ENCODE results near the gene LIN9.
A peak's percentile ranks its signal among the peaks of the same experiment; 100 is the strongest.

Gene LIN9

DNA sequence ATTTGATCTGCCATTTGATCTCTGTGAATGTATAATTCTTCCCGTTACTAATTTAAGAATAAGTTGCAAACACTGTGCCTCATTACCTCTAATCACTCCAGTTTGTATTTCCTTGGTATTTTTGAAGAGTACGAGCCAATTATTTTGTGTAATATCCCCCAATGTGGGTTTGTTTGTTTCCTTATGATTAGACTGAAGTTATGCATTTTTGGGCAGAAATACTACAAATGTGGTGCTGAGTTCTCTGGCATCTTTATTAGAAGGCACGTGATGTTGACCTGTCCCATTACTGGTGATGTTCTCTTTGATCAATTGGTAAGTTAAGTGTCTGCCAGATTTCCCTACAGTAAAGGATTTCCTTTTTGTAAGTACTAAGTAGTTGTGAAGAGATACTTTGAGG, 75.2 kb downstream of the LIN9 start:
- H3K27me3 ChIP-seq (ENCODE audit: control insufficient read depth, insufficient read depth, low read length), result no peaks in the 10 kb centered on the region
- no peak overlapping the region for H3K27ac ChIP-seq
- H2AFZ ChIP-seq, result no peak overlapping the region
- no peaks in the 10 kb centered on the region for H3K36me3 ChIP-seq (ENCODE audit: control insufficient read depth, insufficient read depth, low read length)
- no peaks in the 10 kb centered on the region for H3K79me2 ChIP-seq
- TF ChIP-seq, protein P1, sequence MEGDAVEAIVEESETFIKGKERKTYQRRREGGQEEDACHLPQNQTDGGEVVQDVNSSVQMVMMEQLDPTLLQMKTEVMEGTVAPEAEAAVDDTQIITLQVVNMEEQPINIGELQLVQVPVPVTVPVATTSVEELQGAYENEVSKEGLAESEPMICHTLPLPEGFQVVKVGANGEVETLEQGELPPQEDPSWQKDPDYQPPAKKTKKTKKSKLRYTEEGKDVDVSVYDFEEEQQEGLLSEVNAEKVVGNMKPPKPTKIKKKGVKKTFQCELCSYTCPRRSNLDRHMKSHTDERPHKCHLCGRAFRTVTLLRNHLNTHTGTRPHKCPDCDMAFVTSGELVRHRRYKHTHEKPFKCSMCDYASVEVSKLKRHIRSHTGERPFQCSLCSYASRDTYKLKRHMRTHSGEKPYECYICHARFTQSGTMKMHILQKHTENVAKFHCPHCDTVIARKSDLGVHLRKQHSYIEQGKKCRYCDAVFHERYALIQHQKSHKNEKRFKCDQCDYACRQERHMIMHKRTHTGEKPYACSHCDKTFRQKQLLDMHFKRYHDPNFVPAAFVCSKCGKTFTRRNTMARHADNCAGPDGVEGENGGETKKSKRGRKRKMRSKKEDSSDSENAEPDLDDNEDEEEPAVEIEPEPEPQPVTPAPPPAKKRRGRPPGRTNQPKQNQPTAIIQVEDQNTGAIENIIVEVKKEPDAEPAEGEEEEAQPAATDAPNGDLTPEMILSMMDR (IDR thresholded peaks at IDR 0.05), result no peak
- H3K9me3 ChIP-seq (ENCODE audit: control insufficient read depth, low read length), result no peaks in the 10 kb centered on the region
- H3K4me3 ChIP-seq (ENCODE audit: low read depth, low read length), result no peak overlapping the region
- H3K9ac ChIP-seq, result no peak overlapping the region
- H3K4me2 ChIP-seq (ENCODE audit: low read length), result no peak overlapping the region
- H3K4me1 ChIP-seq, result no peaks in the 10 kb centered on the region

DNA sequence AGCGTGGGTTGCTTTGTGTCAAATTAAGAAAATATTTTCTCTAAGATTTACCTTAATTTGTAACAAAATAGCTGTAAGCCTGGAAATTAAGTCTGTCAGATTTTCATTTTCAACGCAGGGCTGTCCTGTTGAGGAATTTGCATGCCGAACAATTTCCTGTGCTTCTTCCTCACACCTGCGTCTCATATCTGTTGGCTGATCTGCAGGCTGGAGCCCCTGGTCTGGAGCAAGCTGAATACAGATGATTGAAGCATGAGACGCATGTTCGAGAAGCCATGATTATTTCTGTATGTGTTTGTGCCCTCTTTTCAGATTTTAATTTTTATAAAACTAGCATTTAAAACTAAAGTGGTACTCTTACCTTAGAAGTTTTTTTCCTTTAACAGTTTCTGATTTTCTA, 75.7 kb downstream of the LIN9 start:
- Histone ChIP-seq H3K9ac (no peak overlapping the region), H3K27ac (no peak overlapping the region), H3K79me2 (no peaks in the 10 kb centered on the region), H2AFZ (no peak overlapping the region), H3K27me3 (ENCODE audit: control insufficient read depth, insufficient read depth, low read length) (no peaks in the 10 kb centered on the region), H3K4me3 (ENCODE audit: low read depth, low read length) (no peak overlapping the region), H3K4me1 (no peaks in the 10 kb centered on the region), H3K9me3 (ENCODE audit: control insufficient read depth, low read length) (no peaks in the 10 kb centered on the region), H3K4me2 (ENCODE audit: low read length) (no peak overlapping the region), H3K36me3 (ENCODE audit: control insufficient read depth, insufficient read depth, low read length) (no peaks in the 10 kb centered on the region)
- TF ChIP-seq, protein P1 (IDR thresholded peaks at IDR 0.05), result no peak

DNA sequence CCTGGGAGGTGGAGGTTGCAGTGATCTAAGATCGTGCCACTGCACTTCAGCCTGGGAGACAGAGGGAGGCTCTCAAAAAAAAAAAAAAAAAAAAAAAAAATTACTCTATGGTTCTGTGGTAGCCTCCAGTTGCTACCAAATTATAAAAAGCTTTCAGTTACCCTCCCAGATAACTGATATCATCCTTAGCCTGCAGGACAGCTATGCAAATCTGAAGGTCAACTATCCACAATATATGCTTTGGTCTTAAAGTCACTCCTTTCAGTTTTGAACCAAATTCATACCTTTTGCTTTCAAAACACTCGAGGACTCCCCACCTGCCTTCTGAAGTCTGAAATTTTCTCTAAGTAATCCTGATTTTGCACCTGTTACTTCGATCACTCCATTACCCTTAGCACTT, 82.4 kb downstream of the LIN9 start:
- Histone ChIP-seq H3K4me2 (ENCODE audit: low read length) (no peak overlapping the region), H3K27ac (no peak overlapping the region), H3K9ac (no peak overlapping the region), H2AFZ (no peak overlapping the region), H3K4me1 (no peaks in the 10 kb centered on the region), H3K9me3 (ENCODE audit: control insufficient read depth, low read length) (no peaks in the 10 kb centered on the region), H3K27me3 (ENCODE audit: control insufficient read depth, insufficient read depth, low read length) (no peaks in the 10 kb centered on the region), H3K4me3 (ENCODE audit: low read depth, low read length) (no peak overlapping the region), H3K79me2 (no peaks in the 10 kb centered on the region), H3K36me3 (ENCODE audit: control insufficient read depth, insufficient read depth, low read length) (no peaks in the 10 kb centered on the region)
- TF ChIP-seq, protein P1 (IDR thresholded peaks at IDR 0.05), result no peak

DNA sequence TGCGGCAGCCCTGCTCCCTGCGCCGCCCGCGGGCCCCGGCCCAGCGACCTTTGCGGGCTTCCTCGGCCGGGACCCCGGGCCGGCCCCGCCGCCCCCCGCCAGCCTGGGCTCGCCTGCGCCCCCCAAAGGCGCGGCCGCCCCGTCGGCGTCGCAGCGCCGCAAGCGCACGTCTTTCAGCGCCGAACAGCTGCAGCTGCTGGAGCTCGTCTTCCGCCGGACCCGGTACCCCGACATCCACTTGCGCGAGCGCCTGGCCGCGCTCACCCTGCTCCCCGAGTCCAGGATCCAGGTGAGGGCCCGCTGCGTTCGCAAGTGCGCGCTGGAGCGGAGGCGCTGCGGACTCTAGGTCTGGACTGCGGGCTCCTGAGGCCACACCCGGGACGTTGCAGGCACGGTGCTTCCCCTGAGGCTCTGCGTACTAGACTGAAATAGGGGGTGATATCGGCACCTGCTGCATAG, 85.1 kb downstream of the LIN9 start:
- Histone ChIP-seq H3K36me3 (ENCODE audit: control insufficient read depth, insufficient read depth, low read length) (no peaks in the 10 kb centered on the region), H3K4me3 (ENCODE audit: low read depth, low read length) (no peak overlapping the region), H3K4me2 (ENCODE audit: low read length) (no peak overlapping the region), H3K4me1 (no peaks in the 10 kb centered on the region), H3K27ac (no peak overlapping the region), H3K27me3 (ENCODE audit: control insufficient read depth, insufficient read depth, low read length) (no peaks in the 10 kb centered on the region), H3K9ac (no peak overlapping the region), H2AFZ (peak overlapping the region; percentile 64), H3K9me3 (ENCODE audit: control insufficient read depth, low read length) (no peaks in the 10 kb centered on the region), H3K79me2 (no peaks in the 10 kb centered on the region)
- TF ChIP-seq, protein P1 (IDR thresholded peaks at IDR 0.05), result no peak

DNA sequence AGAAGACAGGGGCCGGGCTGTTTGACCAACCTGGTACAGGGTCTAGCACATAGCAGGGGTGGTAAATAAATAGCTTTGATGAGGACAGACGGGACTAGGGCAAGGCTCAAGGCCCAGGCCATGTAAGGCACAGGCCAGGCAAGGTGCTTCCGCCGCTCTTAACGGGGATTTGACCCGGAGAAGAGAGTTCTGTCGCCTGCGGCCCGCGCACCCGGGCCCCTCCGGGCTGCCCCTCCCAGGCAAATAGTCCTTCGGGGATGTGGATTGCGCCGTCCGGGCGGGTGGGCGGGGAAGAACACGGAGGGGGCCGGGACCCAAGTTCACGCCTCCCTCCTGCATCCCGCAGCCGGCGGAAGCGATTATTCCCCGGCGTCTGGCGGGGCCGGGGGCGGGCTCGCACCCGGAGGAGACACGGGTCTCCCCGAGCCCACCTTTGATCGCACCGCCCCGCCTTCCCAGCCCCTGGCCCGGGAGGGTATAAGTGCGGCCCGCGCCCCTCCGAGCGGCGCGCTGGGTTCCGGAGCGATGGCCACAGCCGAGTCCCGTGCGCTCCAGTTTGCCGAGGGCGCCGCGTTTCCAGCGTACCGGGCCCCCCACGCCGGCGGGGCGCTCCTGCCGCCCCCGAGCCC, 85.7 kb downstream of the LIN9 start, which contains the start of gene MIXL1:
Gene MIXL1, plus strand, starts transcription at position 508 of the 629 bp plus-strand sequence. Its CDS starts 18 bp downstream, at position 526.
- H3K9me3 ChIP-seq (ENCODE audit: control insufficient read depth, low read length), result no peaks in the 10 kb centered on the region
- no peaks in the 10 kb centered on the region for H3K79me2 ChIP-seq
- H3K27ac ChIP-seq, result no peak within 1 kb of the TSS
- peak within 1 kb of the TSS; percentile 47 for H3K4me2 ChIP-seq (ENCODE audit: low read length)
- H3K36me3 ChIP-seq (ENCODE audit: control insufficient read depth, insufficient read depth, low read length), result no peaks in the 10 kb centered on the region
- H3K4me3 ChIP-seq (ENCODE audit: low read depth, low read length), result no peak within 1 kb of the TSS
- no peak within 1 kb of the TSS for H3K9ac ChIP-seq
- H3K27me3 ChIP-seq (ENCODE audit: control insufficient read depth, insufficient read depth, low read length), result no peaks in the 10 kb centered on the region
- H2AFZ ChIP-seq, result peak within 1 kb of the TSS; percentile 66
- TF ChIP-seq, protein P1 (IDR thresholded peaks at IDR 0.05), result no peak
- no peaks in the 10 kb centered on the region for H3K4me1 ChIP-seq

Measured in parathyroid adenoma (tissue), 2 donors.